K562 (cell line): ENCODE measurements around the gene TCEA3. TPM values are rescaled to one million over a fixed set of nuclear protein-coding genes. Genes with fewer than 3 reads are reported as not detected.

Experiments used
- BRD9 ChIP-seq: fragments of 450-650 bp; IDR thresholded peaks from 2 replicates; pipeline ENCODE4 v1.6.1; 2018; ENCODE audit warnings: low read depth; ENCODE audit not compliant: partially characterized antibody
- CXXC5 ChIP-seq: fragments of 250-450 bp; sonication (Bioruptor Pico); IDR thresholded peaks from 2 replicates; pipeline ENCODE4 v1.8.0; 2022; ENCODE audit warnings: inconsistent platforms, mild to moderate bottlenecking, moderate library complexity
- ELF2 ChIP-seq: fragments of 250-450 bp; sonication (Bioruptor Pico); IDR thresholded peaks from 2 replicates; pipeline ENCODE4 v1.5.0; 2021; ENCODE audit warnings: mild to moderate bottlenecking
- ETV1 ChIP-seq: fragments of 450-650 bp; conservative IDR thresholded peaks from 2 replicates; pipeline ENCODE4 v1.6.1; 2016; ENCODE audit warnings: missing genetic modification characterization, control low read depth, low read depth, missing compliant biosample characterization
- HINFP ChIP-seq: fragments of 450-650 bp; conservative IDR thresholded peaks from 2 replicates; pipeline ENCODE4 v1.6.1; 2016; ENCODE audit warnings: missing genetic modification characterization, low read depth, mild to moderate bottlenecking, control low read depth, missing compliant biosample characterization
- OTX1 ChIP-seq: fragments of 450-650 bp; formaldehyde crosslinking; IDR thresholded peaks from 2 replicates; pipeline ENCODE4 v1.4.0; 2022; ENCODE audit warnings: mild to moderate bottlenecking
- PATZ1 ChIP-seq: fragments of 250-450 bp; sonication (Bioruptor Pico); IDR thresholded peaks from 2 replicates; pipeline ENCODE4 v1.5.0; 2020; ENCODE audit warnings: mild to moderate bottlenecking, borderline replicate concordance
- PCBP1 ChIP-seq: fragments of 200-400 bp; formaldehyde crosslinking; IDR thresholded peaks from 2 replicates; pipeline ENCODE4 v1.6.1; 2018; ENCODE audit warnings: mild to moderate bottlenecking, low read depth, low read length; ENCODE audit not compliant: poor library complexity, severe bottlenecking
- PREB ChIP-seq: sonication (generic); formaldehyde crosslinking; IDR thresholded peaks from 2 replicates; pipeline ENCODE4 v1.8.1; 2023; ENCODE audit warnings: mild to moderate bottlenecking, missing genetic modification reagents
- RBM17 ChIP-seq: fragments of 200-400 bp; formaldehyde crosslinking; IDR thresholded peaks from 2 replicates; pipeline ENCODE4 v1.6.1; 2017; ENCODE audit warnings: low read depth, mild to moderate bottlenecking, low read length, borderline replicate concordance
- RHOXF2B ChIP-seq: fragments of 250-450 bp; sonication (Bioruptor Pico); conservative IDR thresholded peaks from 2 replicates; pipeline ENCODE4 v1.5.1; 2021
- XRCC3 ChIP-seq: fragments of 450-650 bp; IDR thresholded peaks from 2 replicates; pipeline ENCODE4 v1.6.1; 2017; ENCODE audit warnings: mild to moderate bottlenecking, moderate library complexity
- ZBTB17 ChIP-seq: fragments of 450-650 bp; formaldehyde crosslinking; IDR thresholded peaks from 2 replicates; pipeline ENCODE4 v1.4.0; 2020; ENCODE audit warnings: mild to moderate bottlenecking
- ZNF407 ChIP-seq: fragments of 450-650 bp; IDR thresholded peaks from 2 replicates; pipeline ENCODE4 v1.6.1; 2016; ENCODE audit warnings: low read depth
- polyA plus RNA-seq, 8 experiments: library from polyadenylated mRNA; depleted of rRNA in 4 of 8; stranded (reverse) in 5 of 8; unstranded in 3 of 8; fragments of >200 nt; fragmentation: Nextera tagmentation in 2 of 8; fragmentation: Illumina TruSeq in 1 of 8; extraction: Ambion mirVana in 2 of 8; extraction: Trizol in 1 of 8; gene quantifications; 2 replicates each; pipeline versions ENCODE4 v1.2.1 to v1.2.3, GENCODE V29; 2011 to 2014; ENCODE audit warnings: inconsistent platforms in 1 of 8, missing spikeins in 1 of 8
- total RNA-seq, 7 experiments: library from RNA; depleted of rRNA in 6 of 7; stranded (reverse); fragments of >200 nt in 6 of 7; fragmentation: Illumina TruSeq in 2 of 7; extraction: Trizol in 2 of 7; gene quantifications; 2 replicates each; pipeline versions ENCODE4 v1.2.1 to v1.2.3, GENCODE V29; 2011 to 2021; ENCODE audit warnings: low replicate concordance in 1 of 7

The TCEA3 gene
- total and polyA plus RNA-seq, 9 of the 15 experiments (the other 6 are each of a cell fraction or from before 2014, with no cell fraction given): 0.03 to 0.55 (median 0.36) TPM

- TF ChIP-seq ZBTB17 (no peak), PREB (no peak), ZNF407 (no peak), PATZ1 (no peak), RHOXF2B (CRISPR knock-in tag) (no peak), ETV1 (no peak), OTX1 (CRISPR knock-in tag) (no peak), PCBP1 (no peak), HINFP (no peak), RBM17 (no peak), ELF2 (CRISPR knock-in tag) (no peak), XRCC3 (no peak), CXXC5 (CRISPR knock-in tag) (0 out of 2 replicates have a peak, but pooled peaks have one; percentile 14), BRD9 (no peak)
Measured at GRCh38 chr1:23341931-23342692, 82.4 kb downstream of the TCEA3 start (continued).
